H1 (cell line): ENCODE results near the gene SLC39A9. TPM values are rescaled to one million over a fixed set of nuclear protein-coding genes. Genes with fewer than 3 reads are reported as not detected.

ENCODE experiments used
- CTCF ChIA-PET: fragments of 300-600 bp; sonication (Branson Sonifier 250); formaldehyde crosslinking; loops from one replicate; lab custom pipeline; 2021; ENCODE audit not compliant: partially characterized antibody; lab: Charles Lee
- POLR2A ChIA-PET: fragments of 300-600 bp; sonication (Branson Sonifier 250); formaldehyde crosslinking; loops from one replicate; lab custom pipeline; 2021; ENCODE audit warnings: inconsistent platforms; ENCODE audit not compliant: partially characterized antibody; lab: Charles Lee
- DNase-seq, 2 experiments: peaks; one replicate each; pipeline versions ENCODE4 v3.0.0 to v3.0.0-alpha.2; 2010 to 2022; ENCODE audit warnings: low spot score in 2 of 2, low read depth in 1 of 2, mixed read lengths in 1 of 2
- FAIRE-seq: peaks from 2 replicates; lab custom pipeline; 2011; peaks lifted over from hg19 to GRCh38; lab: Jason Lieb, UNC
- H2AFZ ChIP-seq: 2 replicates; pipeline ENCODE4 v1.8.1; 2012; ENCODE audit warnings: low read length, inconsistent platforms
- H2AK5ac ChIP-seq: 2 replicates; pipeline ENCODE4 v1.6.1; 2013; ENCODE audit warnings: low read depth, low read length
- H2BK120ac ChIP-seq: replicated peaks from 2 replicates; pipeline ENCODE3; 2013; ENCODE audit warnings: low read depth, low read length, inconsistent platforms
- H2BK12ac ChIP-seq: 2 replicates; pipeline ENCODE4 v1.6.1; 2013; ENCODE audit warnings: low read depth, low read length
- H2BK15ac ChIP-seq: 2 replicates; pipeline ENCODE4 v1.6.1; 2013; ENCODE audit warnings: low read length
- H2BK20ac ChIP-seq: 2 replicates; pipeline ENCODE4 v1.6.1; 2013; ENCODE audit warnings: low read length
- H2BK5ac ChIP-seq: 2 replicates; pipeline ENCODE4 v1.6.1; 2013; ENCODE audit warnings: low read depth, low read length
- H3K14ac ChIP-seq: 2 replicates; pipeline ENCODE4 v1.6.1; 2013; ENCODE audit warnings: inconsistent platforms; ENCODE audit not compliant: insufficient read length
- H3K18ac ChIP-seq: 2 replicates; pipeline ENCODE4 v1.6.1; 2013; ENCODE audit warnings: low read length; ENCODE audit errors: extremely low read depth
- H3K23ac ChIP-seq: 2 replicates; pipeline ENCODE4 v1.6.1; 2013; ENCODE audit warnings: inconsistent platforms; ENCODE audit not compliant: insufficient read length
- H3K23me2 ChIP-seq: 2 replicates; pipeline ENCODE4 v1.6.1; 2013; ENCODE audit warnings: low read depth, low read length
- H3K27ac ChIP-seq: 2 replicates; pipeline ENCODE4 v1.6.1; 2011; ENCODE audit warnings: low read depth, low read length, inconsistent platforms
- H3K27me3 ChIP-seq, 4 experiments: replicated peaks in 1 of 4; 1 replicate in 1 of 4; 2 replicates in 3 of 4; pipeline versions ENCODE4 v1.6.1 to v1.8.1; 2011 to 2013; ENCODE audit warnings: low read length in 3 of 4, mild to moderate bottlenecking in 3 of 4, inconsistent platforms in 2 of 4, mixed read lengths in 2 of 4, moderate library complexity in 1 of 4; ENCODE audit not compliant: control insufficient read depth in 3 of 4, insufficient read depth in 3 of 4; ENCODE audit errors: extremely low read depth in 1 of 4
- H3K36me3 ChIP-seq, 4 experiments: 2 replicates each; pipeline versions ENCODE4 v1.6.1 to v1.8.1; 2011 to 2013; ENCODE audit warnings: mild to moderate bottlenecking in 4 of 4, low read length in 3 of 4, moderate library complexity in 2 of 4, control low read depth in 1 of 4, inconsistent platforms in 1 of 4; ENCODE audit not compliant: insufficient read depth in 4 of 4, control insufficient read depth in 2 of 4
- H3K4ac ChIP-seq: replicated peaks from 2 replicates; pipeline ENCODE3; 2013; ENCODE audit warnings: low read length, low read depth, mixed read lengths, inconsistent platforms; ENCODE audit not compliant: insufficient read length
- H3K4me1 ChIP-seq, 4 experiments: replicated peaks in 1 of 4; 1 replicate in 1 of 4; 2 replicates in 3 of 4; pipeline versions ENCODE4 v1.6.1 to v1.8.1; 2011 to 2013; ENCODE audit warnings: low read length in 3 of 4, inconsistent platforms in 2 of 4, mixed read lengths in 1 of 4; ENCODE audit not compliant: insufficient read depth in 4 of 4, control insufficient read depth in 3 of 4
- H3K4me2 ChIP-seq, 2 experiments: 2 replicates each; pipeline versions ENCODE4 v1.6.1 to v1.8.1; 2011 to 2013; ENCODE audit warnings: low read depth in 2 of 2, low read length in 2 of 2, control low read depth in 1 of 2, inconsistent platforms in 1 of 2, mild to moderate bottlenecking in 1 of 2; ENCODE audit not compliant: insufficient read depth in 1 of 2
- H3K4me3 ChIP-seq, 4 experiments: fragments of 200-600, 300-600 bp in 1 of 4; sonication (generic), shearing (Covaris generic), sonication (Bioruptor Twin) in 1 of 4; 2 replicates each; pipeline versions ENCODE4 v1.5.1 to v1.8.1; 2011 to 2016; ENCODE audit warnings: low read length in 4 of 4, low read depth in 3 of 4, control low read depth in 2 of 4, inconsistent platforms in 2 of 4, mild to moderate bottlenecking in 2 of 4, mixed read lengths in 1 of 4, moderate library complexity in 1 of 4; ENCODE audit not compliant: insufficient read depth in 2 of 4; ENCODE audit errors: extremely low read depth in 1 of 4
- H3K56ac ChIP-seq: replicated peaks from 2 replicates; pipeline ENCODE3; 2013; ENCODE audit warnings: low read depth, mild to moderate bottlenecking, mixed read lengths, low read length, inconsistent platforms; ENCODE audit not compliant: insufficient read length
- H3K79me1 ChIP-seq: 2 replicates; pipeline ENCODE4 v1.6.1; 2013; ENCODE audit warnings: low read depth, low read length, control low read depth
- H3K79me2 ChIP-seq, 2 experiments: 2 replicates each; pipeline versions ENCODE4 v1.6.1 to v1.8.1; 2012 to 2013; ENCODE audit warnings: low read length in 2 of 2, mild to moderate bottlenecking in 2 of 2, inconsistent platforms in 1 of 2; ENCODE audit not compliant: insufficient read depth in 2 of 2, control insufficient read depth in 1 of 2
- H3K9ac ChIP-seq, 4 experiments: replicated peaks in 1 of 4; 1 replicate in 1 of 4; 2 replicates in 3 of 4; pipeline versions ENCODE4 v1.6.1 to v1.8.1; 2011 to 2013; ENCODE audit warnings: low read depth in 3 of 4, low read length in 3 of 4, control low read depth in 2 of 4, mild to moderate bottlenecking in 2 of 4, moderate library complexity in 2 of 4, inconsistent platforms in 1 of 4; ENCODE audit errors: extremely low read depth in 1 of 4
- H3K9me3 ChIP-seq, 2 experiments: 2 replicates each; pipeline versions ENCODE4 v1.6.1 to v1.8.1; 2012 to 2013; ENCODE audit warnings: mild to moderate bottlenecking in 2 of 2, moderate library complexity in 2 of 2, control low read depth in 1 of 2, inconsistent platforms in 1 of 2, low read depth in 1 of 2, low read length in 1 of 2, mixed read lengths in 1 of 2; ENCODE audit not compliant: insufficient read depth in 2 of 2
- H4K20me1 ChIP-seq, 2 experiments: replicated peaks in 1 of 2; 2 replicates each; pipeline versions ENCODE3 to v1.8.1; 2011 to 2013; ENCODE audit warnings: inconsistent platforms in 2 of 2, low read length in 2 of 2, mild to moderate bottlenecking in 1 of 2; ENCODE audit not compliant: insufficient read depth in 2 of 2, control insufficient read depth in 1 of 2
- H4K5ac ChIP-seq: 2 replicates; pipeline ENCODE4 v1.6.1; 2013; ENCODE audit warnings: low read length, low read depth, mixed read lengths, inconsistent platforms; ENCODE audit not compliant: insufficient read length
- H4K8ac ChIP-seq: 2 replicates; pipeline ENCODE4 v1.8.0; 2013; ENCODE audit warnings: mild to moderate bottlenecking, moderate library complexity, low read length, inconsistent platforms; ENCODE audit not compliant: insufficient read depth; ENCODE audit errors: extremely low read depth
- H4K91ac ChIP-seq: replicated peaks from 2 replicates; pipeline ENCODE3; 2013; ENCODE audit warnings: low read length, mixed read lengths, inconsistent platforms; ENCODE audit not compliant: insufficient read length
- CBX8 ChIP-seq: fragments of 300-800, 300-1000 bp; sonication (generic); IDR thresholded peaks from 2 replicates; pipeline ENCODE4 v1.7.1; 2016; ENCODE audit warnings: low read depth, low read length, borderline replicate concordance
- CHD2 ChIP-seq: IDR thresholded peaks from 2 replicates; pipeline ENCODE4 v1.6.1; 2012; ENCODE audit warnings: low read length, improper control_type of control experiment
- EZH2 ChIP-seq: fragments of 200-600 bp; sonication (generic); IDR thresholded peaks from 2 replicates; pipeline ENCODE4 v1.7.1; 2012; ENCODE audit warnings: low read depth, mild to moderate bottlenecking, moderate library complexity, low read length, inconsistent platforms; ENCODE audit not compliant: severe bottlenecking
- FOSL1 ChIP-seq: IDR thresholded peaks from 2 replicates; pipeline ENCODE4 v1.6.1; 2011; ENCODE audit warnings: mild to moderate bottlenecking, low read depth, low read length, moderate library complexity; ENCODE audit not compliant: insufficient read depth
- GABPA ChIP-seq: IDR thresholded peaks from 2 replicates; pipeline ENCODE4 v1.6.1; 2011; ENCODE audit warnings: mild to moderate bottlenecking, low read length, moderate library complexity, borderline replicate concordance; ENCODE audit not compliant: insufficient read depth
- HDAC6 ChIP-seq: IDR thresholded peaks from one replicate; pipeline ENCODE4 v1.7.1; 2012; ENCODE audit warnings: low read depth, mild to moderate bottlenecking, inconsistent platforms, low read length, moderate library complexity
- KDM4A ChIP-seq: IDR thresholded peaks from one replicate; pipeline ENCODE4 v1.7.1; 2012; ENCODE audit warnings: low read depth, mild to moderate bottlenecking, moderate library complexity, low read length, inconsistent platforms; ENCODE audit not compliant: severe bottlenecking
- RAD21 ChIP-seq, 2 experiments: IDR thresholded peaks in 1 of 2; conservative IDR thresholded peaks in 1 of 2; 2 replicates each; pipeline ENCODE4 v1.6.1; 2011; ENCODE audit warnings: low read depth in 2 of 2, low read length in 2 of 2, improper control_type of control experiment in 1 of 2, inconsistent platforms in 1 of 2, mild to moderate bottlenecking in 1 of 2, moderate library complexity in 1 of 2
- RFX5 ChIP-seq: IDR thresholded peaks from 2 replicates; pipeline ENCODE4 v1.6.1; 2011; ENCODE audit warnings: low read depth, low read length, improper control_type of control experiment, borderline replicate concordance
- SP1 ChIP-seq: IDR thresholded peaks from 2 replicates; pipeline ENCODE4 v1.6.1; 2011; ENCODE audit warnings: low read depth, low read length
- TAF7 ChIP-seq: optimal IDR thresholded peaks from 2 replicates; pipeline ENCODE3; 2011; ENCODE audit warnings: low read depth, mild to moderate bottlenecking, inconsistent platforms, low read length, moderate library complexity, borderline replicate concordance
- TCF12 ChIP-seq: IDR thresholded peaks from 2 replicates; pipeline ENCODE4 v1.6.1; 2011; ENCODE audit warnings: low read depth, mild to moderate bottlenecking, low read length
- WGBS, 2 experiments: shearing (Covaris generic) in 1 of 2; methylation state at CpG; one replicate each; pipeline versions ENCODE4 v1.1.6 to v1.1.7; 2013 to 2015; ENCODE audit warnings: low lambda C conversion rate in 2 of 2, mixed read lengths in 2 of 2, inconsistent platforms in 1 of 2, low coverage in 1 of 2, missing lambda C conversion rate in 1 of 2; ENCODE audit not compliant: insufficient replicate concordance in 2 of 2, insufficient coverage in 1 of 2, insufficient read length in 1 of 2; ENCODE audit errors: extremely low coverage in 1 of 2, missing lambda C conversion rate in 1 of 2; 5-methylcytosine and 5-hydroxymethylcytosine counted together
- polyA plus RNA-seq, 7 experiments: library from polyadenylated mRNA; depleted of rRNA in 3 of 7; stranded (reverse) in 5 of 7; unstranded in 2 of 7; fragments of >200 nt in 5 of 7; fragments of 200-250 nt in 2 of 7; gene quantifications; 1 replicate in 5 of 7; 2 replicates in 1 of 7; 4 replicates in 1 of 7; pipeline versions ENCODE4 v1.2.1 to v1.2.3, GENCODE V29; 2011 to 2013; ENCODE audit warnings: missing spikeins in 2 of 7, mixed read lengths in 2 of 7
- total RNA-seq: library from RNA; stranded (reverse); fragmentation: NEBNext Ultra II Directional; extraction: Animal tissue kit (Norgen Biotek cat#: 25700); gene quantifications from 2 replicates; pipeline ENCODE4 v1.2.1, GENCODE V29; 2021
- TF ChIP-seq, protein P1 (sequence below): IDR thresholded peaks from 2 replicates; pipeline ENCODE4 v1.6.1; 2011; ENCODE audit warnings: low read depth, mild to moderate bottlenecking, low read length; ENCODE audit not compliant: insufficient read depth

Gene SLC39A9
- total and polyA plus RNA-seq, 2 of the 8 experiments (the other 6 are each of a cell fraction or from before 2014, with no cell fraction given): 31.0 to 44.2 TPM

DNA sequence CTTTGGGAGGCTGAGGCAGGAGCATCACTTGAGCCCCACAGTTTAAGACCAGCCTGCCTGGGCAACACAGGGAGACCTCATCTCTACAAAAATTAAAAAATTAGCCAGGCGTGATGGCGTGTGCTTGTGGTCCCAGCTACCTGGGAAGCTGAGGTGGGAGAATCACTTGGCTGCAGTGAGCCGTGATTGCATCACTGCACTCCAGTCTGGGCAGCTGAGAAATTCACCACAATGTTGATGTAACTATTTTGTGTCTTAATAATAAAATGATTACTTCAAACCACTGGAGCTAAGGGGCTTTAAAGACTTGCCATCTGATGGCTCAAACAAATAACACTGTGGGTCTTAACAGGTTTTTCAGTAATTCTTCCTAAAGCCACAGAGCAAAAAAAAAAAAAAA lies 11.2 kb upstream of the SLC39A9 start:
- Histone ChIP-seq H3K4me3 (no peak overlapping the region), H2BK15ac (no peak overlapping the region), H3K36me3 (peaks cover 12 to 82% (median 39%) of the 10 kb centered on the region in 4 experiments), H3K4me1 (0 out of 7 replicates have a peak, but pooled peaks cover 0 to under 1% (median 0%) of the 10 kb centered on the region in 4 experiments), H4K8ac (no peak overlapping the region), H2BK12ac (no peak overlapping the region), H2BK20ac (no peak overlapping the region), H2AK5ac (no peak overlapping the region), H3K27ac (no peak overlapping the region), H3K14ac (no peak overlapping the region), H3K27me3 (no peaks in the 10 kb centered on the region), H3K9ac (no peak overlapping the region), H3K23ac (no peak overlapping the region), H2BK120ac (no peak overlapping the region), H3K79me2 (peaks cover 26 to 95% of the 10 kb centered on the region in 2 experiments), H2BK5ac (no peak overlapping the region), H3K9me3 (no peaks in the 10 kb centered on the region), H4K20me1 (peaks cover 18 to 25% of the 10 kb centered on the region in 2 experiments), H3K4me2 (no peak overlapping the region), H2AFZ (no peak overlapping the region), H4K91ac (no peak overlapping the region), H3K56ac (no peak overlapping the region), H3K79me1 (peaks cover 11% of the 10 kb centered on the region), H4K5ac (no peak overlapping the region), H3K23me2 (no peaks in the 10 kb centered on the region), H3K18ac (no peak overlapping the region), H3K4ac (no peak overlapping the region)
- POLR2A ChIA-PET: interaction anchor here (0.7 to 11.9 kb wide), 7 partner anchors 9 to 70 kb away, joined by 3 to 131 read pairs (median 5); partner anchors contain the start of genes ERH and SLC39A9
- no peak for FAIRE-seq
- DNase-seq: no peak
- 91% methylated on average over 3 of the region's 3 CpGs; no CpG with 5 or more reads in 1 of the 2 experiments for WGBS, 2 experiments
- CTCF ChIA-PET: interaction anchor here (1.2 to 1.5 kb wide), 2 partner anchors 87 to 145 kb away, joined by 3 to 4 read pairs; no protein-coding TSS in a partner anchor
- TF ChIP-seq GABPA (no peak), FOSL1 (no peak), TCF12 (no peak), CBX8 (no peak), HDAC6 (no peak), RAD21 (IDR thresholded peaks at IDR 0.05 in 1 of 2, conservative IDR thresholded peaks at IDR 0.05 in 1 of 2; ENCODE audit: low read depth in 2 of 2, low read length in 2 of 2) (no peak), EZH2 (no peak), CHD2 (no peak), KDM4A (no peak), TAF7 (no peak), RFX5 (no peak), SP1 (no peak)
- TF ChIP-seq, protein P1, sequence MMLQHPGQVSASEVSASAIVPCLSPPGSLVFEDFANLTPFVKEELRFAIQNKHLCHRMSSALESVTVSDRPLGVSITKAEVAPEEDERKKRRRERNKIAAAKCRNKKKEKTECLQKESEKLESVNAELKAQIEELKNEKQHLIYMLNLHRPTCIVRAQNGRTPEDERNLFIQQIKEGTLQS: no peak
